HG03575 (cell line): ENCODE data around the gene ASTN2.

Source experiments
- ATAC-seq: cut with Tn5 transposase; IDR thresholded peaks from one replicate; pipeline ENCODE4 v1.9.1; 2021; ENCODE audit not compliant: unreplicated experiment, insufficient number of reproducible peaks, low FRiP score; ENCODE audit errors: extremely low read depth

Gene ASTN2

DNA sequence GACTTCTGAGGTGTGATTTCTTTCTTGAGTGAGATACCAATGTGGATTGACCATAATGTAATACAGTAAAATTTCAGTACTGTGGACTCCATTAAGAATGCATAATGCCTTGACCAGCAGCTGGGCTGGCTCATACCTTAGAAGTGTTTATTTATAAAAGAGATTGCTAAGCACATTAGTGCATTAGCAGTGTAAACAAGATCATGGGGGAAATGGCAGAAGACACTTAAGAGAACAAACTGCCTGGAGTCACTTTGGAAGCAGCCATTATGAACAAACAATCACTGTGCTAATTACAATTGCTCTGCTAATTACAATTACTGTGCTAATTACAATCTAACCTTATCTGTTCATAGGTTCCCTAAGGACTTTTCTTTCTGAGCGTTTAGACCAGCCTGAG lies 623.5 kb downstream of the ASTN2 start:
- no peak for ATAC-seq

DNA sequence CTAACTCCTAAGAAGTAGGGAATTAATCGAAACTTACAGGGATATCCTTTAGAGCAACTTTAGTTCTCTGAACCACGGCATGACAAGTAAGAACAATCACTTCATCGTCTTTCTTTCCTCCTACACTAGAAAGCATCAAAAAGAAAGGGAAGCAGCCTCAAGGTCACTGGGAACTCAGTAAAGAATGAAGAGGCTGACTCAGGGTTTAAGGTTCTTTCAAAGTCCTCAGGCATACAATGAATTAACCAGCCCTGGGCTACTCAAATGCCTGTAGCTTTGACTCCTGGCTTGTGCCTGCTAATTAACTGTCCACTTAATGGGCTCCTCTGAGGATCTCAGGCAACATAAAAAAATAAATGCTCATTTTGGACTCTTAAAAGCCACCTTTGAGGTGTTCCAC lies 625.8 kb downstream of the ASTN2 start:
- ATAC-seq = no peak

DNA sequence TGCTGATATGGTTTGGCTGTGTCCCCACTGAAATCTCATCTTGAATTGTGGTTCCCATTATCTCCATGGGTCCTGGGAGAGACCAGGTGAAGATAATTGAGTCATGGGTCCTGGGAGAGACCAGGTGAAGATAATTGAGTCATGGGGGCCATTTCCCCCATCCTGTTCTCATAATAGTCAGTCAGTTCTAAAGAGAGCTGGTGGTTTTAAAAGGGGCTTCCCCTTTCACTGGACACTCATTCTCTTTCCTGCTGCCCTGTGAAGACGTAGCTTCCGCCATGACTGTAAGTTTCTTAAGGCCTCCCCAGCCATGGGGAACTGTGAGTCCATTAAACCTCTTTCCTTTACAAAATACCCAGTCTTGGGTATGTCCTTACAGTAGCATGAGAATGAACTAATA lies 628.1 kb downstream of the ASTN2 start:
- ATAC-seq = no peak

DNA sequence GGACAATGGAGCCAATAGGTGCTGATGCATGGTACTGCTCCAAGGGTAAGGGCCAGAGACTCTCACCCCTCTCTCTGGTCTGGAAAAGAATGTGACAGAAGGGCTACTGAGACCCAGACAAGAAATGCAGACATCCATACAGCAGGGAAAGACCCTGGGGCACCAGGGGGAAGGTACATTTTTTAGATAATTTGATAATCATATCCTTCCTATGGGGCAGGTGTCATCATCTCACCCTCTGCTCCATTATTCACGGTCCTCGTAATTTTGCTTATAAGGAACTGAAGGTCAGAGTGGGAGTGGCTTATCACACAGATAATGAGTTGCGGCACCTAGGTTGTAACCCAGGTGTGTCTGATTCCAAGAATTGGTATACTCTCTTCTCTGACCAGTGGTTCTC lies 637.7 kb downstream of the ASTN2 start:
- ATAC-seq = no peak

DNA sequence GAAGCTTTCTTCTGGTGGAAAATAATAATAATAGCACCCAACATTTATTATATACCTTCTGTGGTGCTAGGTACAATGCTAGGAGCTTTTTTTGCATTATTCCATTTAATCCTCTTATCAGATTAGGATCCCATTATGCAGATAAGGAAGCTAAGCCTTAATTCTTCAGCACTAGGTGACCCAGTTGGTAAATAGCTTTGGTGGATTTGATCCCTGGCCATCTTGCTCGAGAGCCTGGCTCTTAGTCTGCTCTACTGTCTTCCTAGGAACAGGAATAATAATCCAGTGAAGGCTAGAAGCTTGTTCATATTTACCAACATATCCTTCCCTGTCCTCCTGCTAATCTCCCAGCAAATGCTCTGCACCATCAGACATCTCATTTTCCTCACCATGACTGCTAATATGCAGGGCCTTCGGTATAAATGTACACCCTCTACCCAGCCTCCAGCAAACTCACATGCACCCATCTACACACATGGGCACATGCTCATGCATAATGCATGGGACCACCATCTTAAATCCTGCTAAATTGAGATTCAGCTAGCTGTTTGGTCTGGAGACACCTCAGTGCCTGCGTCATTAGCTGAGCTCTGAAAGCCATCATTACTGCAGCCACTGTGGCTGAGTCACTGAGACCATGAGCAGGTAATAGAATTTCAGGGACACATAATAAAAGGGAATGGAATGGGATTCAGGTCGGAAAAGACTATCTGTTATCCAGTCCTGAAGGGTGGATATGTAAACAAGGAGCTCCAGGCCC lies 640.3 kb downstream of the ASTN2 start:
- no peak for ATAC-seq

DNA sequence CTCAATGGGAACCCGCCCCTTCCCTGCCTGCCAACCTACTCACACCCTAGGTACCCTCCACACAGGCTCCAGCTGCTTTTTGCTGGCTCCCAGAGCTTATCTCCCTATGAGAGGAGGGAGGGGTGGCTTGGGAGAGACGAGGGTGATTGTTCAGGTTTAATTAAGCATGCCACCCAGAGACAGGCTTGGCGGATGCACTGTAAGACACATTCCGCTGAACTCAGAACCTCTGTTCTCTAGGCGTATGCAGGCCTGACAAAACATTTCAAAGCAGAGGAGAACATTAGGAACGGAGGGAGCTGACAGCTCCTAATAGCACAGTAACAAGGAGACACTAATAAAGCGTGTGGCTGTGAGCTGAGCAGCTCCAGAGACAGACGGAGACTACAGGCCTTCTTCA lies 647.6 kb downstream of the ASTN2 start:
- ATAC-seq = no peak

DNA sequence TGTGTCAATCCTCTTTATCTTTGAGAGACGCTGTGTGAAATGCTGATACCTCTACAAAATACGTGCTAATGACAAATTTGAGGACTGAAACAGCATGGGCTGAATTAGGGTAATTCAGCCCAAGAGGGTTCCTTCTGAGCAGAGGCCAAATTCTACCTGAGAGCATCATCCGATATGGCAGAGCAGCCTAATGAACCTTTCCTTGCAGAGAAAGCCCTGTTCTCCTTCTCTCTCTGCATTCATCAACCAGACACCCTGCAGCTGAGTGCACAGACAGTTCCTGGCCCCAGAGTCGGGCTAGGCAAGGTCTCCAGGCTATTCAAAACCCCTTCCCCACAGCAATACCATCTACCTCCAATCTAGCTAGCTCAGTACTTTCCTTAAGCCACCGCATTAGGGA lies 649.8 kb downstream of the ASTN2 start:
- no peak for ATAC-seq

DNA sequence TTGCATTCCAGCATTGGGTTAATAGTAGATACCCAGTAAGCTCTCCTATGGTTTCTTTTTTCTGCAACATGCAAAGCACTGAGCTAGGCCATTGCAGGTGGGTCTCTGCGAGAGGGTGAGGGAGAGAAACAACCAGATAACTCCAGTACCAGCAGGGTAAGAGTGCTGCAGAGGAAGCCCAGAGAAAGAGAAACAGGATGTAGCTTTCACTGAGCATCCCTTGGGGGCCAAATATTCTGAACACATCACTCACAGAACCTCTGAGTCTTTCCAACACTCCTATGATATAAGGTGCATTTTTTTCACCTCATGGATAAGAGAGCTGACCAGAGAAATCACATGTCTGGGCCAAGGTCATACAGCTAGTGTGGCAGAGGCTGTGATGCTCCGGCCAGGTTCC lies 651.1 kb downstream of the ASTN2 start:
- ATAC-seq = no peak

DNA sequence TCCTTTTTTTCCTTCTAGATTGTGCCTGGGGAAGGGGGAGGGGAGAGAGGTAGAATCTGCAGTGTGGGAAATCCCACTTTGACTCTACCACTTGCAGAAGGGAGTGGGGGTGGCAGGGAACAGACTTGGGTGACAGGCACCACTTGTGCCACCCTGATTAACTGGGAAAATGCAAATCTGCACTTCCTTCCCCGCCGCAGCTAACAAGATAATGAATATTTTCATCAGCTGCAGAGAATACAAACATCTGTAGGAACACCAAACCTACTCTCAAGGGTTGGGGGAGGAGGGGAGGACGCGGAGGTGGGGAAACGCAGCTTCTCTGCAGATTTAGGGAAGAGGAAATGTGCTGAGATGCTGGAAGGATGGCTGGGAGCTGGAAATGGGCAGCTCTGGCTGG lies 654.2 kb downstream of the ASTN2 start:
- no peak for ATAC-seq

DNA sequence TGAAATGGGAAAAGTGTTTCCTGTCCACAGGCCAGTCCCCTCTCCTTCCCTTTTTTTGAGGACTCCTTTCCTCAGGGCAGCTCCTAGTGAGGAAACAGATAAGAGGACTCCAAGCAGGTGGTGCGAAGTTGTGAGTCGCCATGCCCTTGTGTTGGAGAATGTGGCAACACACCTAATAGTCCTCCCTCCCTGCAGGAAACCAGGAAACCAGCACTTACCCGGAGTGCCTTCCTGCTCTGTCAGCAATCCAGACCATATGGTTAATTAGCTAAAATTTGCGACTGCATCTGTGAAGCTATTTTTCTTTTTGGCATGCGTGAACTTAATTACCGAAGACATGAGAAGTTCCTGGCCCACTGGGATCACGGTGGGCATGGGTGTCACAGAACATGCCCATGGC lies 657.8 kb downstream of the ASTN2 start:
- ATAC-seq = no peak

DNA sequence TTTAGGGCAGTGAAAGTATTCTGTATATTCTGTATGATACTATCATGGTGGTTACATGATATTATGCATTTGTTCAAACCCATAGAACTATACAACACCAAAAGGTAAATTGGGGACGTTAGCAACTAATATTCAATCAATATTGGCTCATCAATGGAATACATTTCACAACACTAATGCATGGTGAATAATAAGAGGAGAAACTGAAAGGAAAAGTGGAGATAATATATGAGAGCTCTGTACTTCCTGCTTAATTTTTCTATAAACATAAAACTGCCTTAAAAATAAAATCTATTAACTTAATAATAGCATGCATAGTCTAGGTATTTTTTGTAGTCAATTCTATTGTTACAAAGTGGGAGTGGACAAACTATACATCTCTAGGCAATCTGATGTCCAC lies 661.5 kb downstream of the ASTN2 start:
- no peak for ATAC-seq

DNA sequence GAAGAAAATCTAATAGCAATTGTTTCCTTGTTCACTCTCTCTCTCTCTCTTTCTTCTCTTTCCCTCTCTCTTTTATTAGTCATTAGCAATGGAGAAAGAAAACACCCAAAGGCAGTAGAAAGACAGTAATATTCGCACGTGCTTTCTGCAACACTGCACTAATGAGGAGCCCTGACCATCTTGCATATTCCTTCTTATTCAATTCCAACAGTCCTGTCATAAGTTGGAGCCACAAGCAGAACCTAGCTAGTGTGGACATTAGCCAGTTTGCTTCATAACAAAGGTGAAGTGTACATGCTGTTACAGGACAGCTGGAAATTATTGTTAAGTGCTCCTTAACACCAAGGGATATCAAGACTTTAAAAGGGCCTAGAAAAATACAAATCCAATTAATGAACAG lies 664.3 kb downstream of the ASTN2 start:
- ATAC-seq = no peak

DNA sequence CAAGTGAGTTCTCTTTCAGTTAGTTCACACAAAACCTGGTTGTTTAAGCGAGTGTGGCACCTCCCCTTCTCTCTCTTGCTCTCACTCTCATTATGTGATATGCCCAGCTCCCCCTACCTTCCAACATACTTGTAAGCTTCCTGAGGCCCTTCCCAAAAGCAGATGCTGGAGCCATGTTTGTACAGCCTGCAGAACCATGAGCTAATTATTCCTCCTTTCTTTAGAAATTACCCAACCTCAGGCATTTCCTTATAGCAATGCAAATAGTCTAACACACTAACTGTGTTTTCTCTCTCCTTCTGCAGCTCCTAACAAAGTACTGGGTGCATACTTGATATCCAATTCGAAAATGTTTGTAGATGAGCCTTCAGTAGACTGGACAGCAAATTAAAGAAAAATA lies 665.1 kb downstream of the ASTN2 start:
- ATAC-seq = no peak

DNA sequence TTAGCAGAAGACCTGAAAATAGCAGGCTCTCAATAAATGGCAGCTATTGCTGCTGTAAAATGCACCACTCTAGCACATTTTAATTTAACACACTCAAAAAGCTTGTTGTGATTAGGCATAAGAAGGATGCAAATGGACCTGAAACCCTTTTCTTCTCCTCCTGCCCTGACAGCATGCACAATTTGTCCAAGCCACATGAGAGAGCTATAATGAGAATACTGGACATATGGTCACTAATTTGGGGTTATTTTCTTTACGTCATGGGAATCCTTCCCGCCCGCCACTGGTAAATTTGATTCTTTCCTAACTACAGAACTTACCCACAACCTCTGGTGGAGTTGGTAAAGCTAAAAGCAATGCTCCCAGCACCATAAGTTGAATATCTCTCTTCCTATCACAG lies 665.7 kb downstream of the ASTN2 start:
- ATAC-seq = no peak

DNA sequence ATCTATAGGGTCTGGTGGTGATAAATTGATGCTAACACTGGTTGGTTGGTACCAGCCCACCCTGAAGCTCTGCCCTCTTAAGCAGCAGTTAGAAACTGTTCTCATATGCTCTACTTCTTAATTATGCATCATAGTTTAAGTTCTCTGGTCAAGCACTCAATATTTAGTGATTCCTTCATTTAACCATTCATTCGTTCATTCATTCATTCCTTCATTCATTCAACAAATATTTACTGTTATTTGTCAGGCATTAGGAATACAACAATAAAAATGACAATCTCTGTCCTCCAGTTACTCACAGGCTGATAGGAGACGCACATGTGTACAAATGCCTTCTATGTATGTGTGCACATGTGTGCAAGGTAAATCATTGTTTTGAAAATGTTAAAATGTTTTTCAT lies 673.1 kb downstream of the ASTN2 start:
- ATAC-seq = no peak

DNA sequence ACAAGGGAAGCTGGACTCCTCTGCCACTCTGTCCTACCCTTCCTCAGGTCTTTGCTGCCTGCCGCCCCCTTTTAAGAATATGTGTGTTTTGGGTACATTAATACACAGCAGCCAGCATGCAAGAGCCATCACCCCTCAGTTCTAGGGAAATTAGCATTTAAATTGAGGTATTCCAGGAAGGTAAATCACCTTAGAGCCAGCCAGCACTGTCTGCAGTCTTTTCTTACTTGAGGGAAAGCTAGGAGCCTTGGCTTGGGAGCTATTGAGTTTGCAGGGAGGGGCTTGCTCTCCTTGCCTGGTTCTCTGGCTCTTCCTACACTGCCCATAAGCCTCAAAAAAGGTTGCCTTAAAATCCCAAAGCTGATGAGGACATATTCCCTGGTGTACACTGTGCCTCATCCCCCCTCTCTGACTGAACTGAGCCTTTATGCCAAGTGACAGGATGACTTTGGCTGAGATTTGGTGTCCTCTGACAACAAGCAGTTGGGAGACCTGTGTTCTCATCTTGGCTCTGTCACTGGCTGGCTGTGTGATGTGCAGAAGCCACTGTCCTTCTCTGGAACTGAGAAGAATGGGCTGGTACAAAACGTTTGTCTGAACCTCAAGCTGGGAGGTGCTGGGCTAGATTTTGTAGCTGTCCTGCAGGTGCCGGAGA lies 673.6 kb downstream of the ASTN2 start:
- no peak for ATAC-seq

DNA sequence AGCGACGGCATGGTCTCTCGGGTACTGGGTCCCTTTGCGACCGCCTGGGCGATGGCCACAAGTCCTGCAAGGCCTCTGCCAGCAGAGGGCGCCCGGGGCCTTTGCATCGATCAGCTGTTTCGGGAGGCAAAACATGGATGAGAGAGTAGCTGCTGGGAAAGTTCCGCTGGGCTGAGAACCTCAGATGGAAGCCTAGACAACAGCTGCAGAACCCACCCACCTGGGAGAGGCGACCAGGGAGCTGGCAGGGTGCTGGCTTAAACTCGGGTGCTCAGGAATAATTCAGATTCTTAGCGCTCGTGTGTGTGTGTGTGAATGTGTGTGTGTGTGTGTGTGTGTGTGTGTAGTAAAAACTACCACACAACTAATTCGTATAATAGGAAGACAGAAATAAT lies 677.7 kb downstream of the ASTN2 start:
- no peak for ATAC-seq

DNA sequence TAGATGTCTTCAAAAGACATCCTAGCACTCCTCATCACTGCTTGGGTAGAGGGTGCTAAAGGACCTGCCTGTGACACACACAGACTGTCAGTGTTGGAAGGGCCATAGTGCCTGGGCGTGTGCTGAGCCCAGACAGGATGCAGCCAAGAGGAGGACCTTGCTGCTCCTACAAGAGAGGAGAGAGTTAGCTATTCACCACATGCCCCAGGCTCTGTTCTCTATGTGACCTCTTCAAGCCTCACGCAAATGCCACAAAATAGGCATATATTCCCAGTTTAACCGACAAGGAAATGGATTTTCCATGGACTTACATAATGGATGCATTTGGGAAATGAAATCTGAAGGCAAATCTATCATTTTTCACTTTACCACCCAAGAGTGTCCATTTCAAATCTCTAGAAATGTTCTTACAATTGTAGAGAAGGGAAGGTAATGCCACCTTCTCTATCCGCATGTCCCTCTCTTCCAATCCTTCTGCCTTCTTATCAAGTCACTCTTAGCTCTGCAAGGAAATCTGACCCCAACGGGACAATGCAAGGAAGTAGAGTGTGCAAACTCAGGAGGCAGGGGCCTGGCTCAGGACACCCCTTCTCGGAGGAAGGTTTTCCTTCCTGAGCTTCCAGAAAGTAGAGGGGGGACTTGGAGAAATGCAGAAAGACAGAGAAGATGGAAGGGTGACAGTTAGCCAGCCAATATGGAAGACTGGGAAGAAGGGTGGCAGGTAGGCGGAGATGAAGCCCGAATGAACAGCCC lies 678.3 kb downstream of the ASTN2 start:
- no peak for ATAC-seq

DNA sequence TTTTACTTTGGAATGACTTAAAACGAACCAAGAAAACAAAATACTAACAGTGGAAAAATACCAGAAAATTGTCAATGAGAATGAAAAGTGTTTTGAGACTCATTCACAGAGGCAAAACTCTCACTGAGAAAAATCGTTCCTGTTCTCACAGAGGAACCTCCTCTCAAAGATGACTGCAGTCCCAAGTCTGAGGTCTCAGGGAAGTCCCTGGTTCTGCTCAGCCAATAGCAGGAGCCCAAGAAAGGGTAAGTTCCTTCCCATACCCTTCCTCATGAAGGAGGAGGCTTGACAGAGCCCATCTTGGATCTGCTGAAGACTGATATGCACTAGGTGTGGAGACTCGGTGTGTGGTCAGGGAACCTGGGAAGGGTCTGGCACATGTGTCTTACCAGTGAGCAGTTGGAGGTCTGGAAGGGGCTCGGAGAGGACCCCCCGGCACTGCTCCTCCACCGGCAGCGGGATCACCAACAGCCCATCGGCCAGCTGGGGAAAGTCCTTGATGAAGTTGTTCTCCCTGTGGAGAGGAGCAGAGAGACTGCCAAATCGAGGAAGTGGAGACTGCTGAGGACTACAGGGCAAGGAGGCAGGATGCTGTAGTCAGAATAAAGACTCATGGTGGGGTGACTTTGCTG lies 681.7 kb downstream of the ASTN2 start:
- ATAC-seq = no peak

DNA sequence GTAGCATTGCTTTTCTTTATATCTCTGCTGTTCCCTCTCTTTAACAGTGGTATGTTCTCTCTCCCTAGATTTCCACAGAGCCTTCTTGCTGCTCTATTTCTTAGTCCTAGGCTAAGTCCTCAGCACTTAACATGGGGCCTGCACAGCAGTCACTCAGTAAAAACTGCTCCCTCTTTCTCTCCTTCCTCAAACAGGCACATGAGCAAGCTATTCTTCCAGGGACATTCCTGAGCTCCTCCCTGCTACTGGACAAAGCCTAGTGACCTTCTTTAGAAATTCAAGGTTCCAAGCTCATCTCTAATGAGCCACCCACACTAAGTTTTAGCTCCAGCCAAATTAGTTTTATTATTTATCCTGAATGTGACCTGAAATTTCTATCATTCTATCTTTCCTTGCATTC lies 688.3 kb downstream of the ASTN2 start:
- ATAC-seq = no peak
